Adrenal gland (tissue), 5 donors: Measurements from ENCODE around the gene PDYN.

Source experiments
- CTCF ChIP-seq, 6 experiments: fragments of 450-650 bp in 4 of 6; fragments of 200-600 bp in 2 of 6; sonication (generic) in 1 of 6; IDR thresholded peaks; 1 replicate in 5 of 6; 2 replicates in 1 of 6; pipeline versions ENCODE4 v1.5.1 to v1.8.0; 2016 to 2021; ENCODE audit warnings: antibody characterized with exemption in 6 of 6, mild to moderate bottlenecking in 2 of 6, moderate library complexity in 1 of 6
- POLR2A ChIP-seq, 2 donors: fragments of 450-650 bp; IDR thresholded peaks; one replicate each; pipeline ENCODE4 v1.6.1; 2017; ENCODE audit warnings: antibody characterized with exemption in 2 of 2, mild to moderate bottlenecking in 2 of 2, moderate library complexity in 1 of 2
- donor health status: DM: no; HTN: no; CAD: no.

GRCh38 chr20:1982686-1983085, 11.2 kb downstream of the PDYN start:
- TF ChIP-seq CTCF (IDR thresholded peaks at IDR 0.05) (no peak), POLR2A (IDR thresholded peaks at IDR 0.05) (no peak)
